Activated CD8-positive, alpha-beta memory T cell treated with anti-CD3 and anti-CD28 coated beads for 36 hours (primary cell): Measurements from ENCODE around the gene MRPL58. TPM values are rescaled to one million over a fixed set of nuclear protein-coding genes. Genes with fewer than 3 reads are reported as not detected.
"Not testable (repeated sequence)": the region's sequence is repeated elsewhere in the genome, so short reads cannot be mapped to it uniquely, and the experiment has no call there.

Experiments used
- CTCF ChIA-PET: fragments of 350-600 bp; sonication (Branson Sonifier 250); formaldehyde crosslinking; loops from one replicate; lab custom pipeline; 2021; ENCODE audit warnings: antibody characterized with exemption; lab: Charles Lee
- POLR2A ChIA-PET: fragments of 350-600 bp; sonication (Branson Sonifier 250); formaldehyde crosslinking; loops from one replicate; lab custom pipeline; 2021; ENCODE audit warnings: antibody characterized with exemption; lab: Charles Lee
- total RNA-seq, 2 experiments: library from RNA; stranded (reverse); gene quantifications; one replicate each; pipeline ENCODE4 v1.2.3, GENCODE V29; 2021

Gene MRPL58
- 10 to 100 TPM; 65.5 to 66.5 TPM for total RNA-seq

DNA sequence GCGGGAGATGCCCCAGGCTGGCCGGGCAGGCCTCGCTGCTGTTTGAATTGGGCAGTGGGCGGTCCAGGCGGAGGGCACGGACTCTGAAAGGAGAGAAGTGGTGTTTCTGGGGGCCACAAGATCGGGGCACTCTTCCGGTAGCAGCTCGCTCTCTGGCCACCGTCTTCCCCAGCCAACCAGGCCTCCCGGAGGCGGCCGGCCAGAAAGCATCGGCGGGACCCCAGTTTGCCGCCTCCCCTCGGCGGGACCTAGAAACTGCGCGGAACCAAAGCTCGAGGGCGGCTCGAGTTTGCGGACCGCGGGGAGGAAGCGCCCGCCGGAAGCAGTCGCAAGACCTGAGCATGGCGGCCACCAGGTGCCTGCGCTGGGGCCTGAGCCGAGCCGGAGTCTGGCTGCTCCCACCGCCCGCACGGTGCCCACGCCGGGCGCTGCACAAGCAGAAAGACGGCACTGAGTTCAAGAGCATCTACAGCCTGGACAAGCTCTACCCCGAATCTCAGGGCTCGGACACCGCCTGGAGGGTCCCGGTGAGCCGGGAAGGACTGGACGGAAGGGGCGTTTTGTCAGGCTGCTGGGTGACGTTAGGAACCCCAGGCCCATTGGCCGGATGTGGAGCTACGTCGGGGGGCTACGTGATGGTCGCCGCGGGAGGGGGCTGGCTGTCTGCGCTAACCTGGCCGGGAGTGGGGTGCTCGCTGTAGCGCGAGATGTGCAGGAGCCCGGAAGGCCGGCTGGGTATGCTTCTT lies at the start of gene MRPL58:
MRPL58 (plus strand) TSS at position 325 of the 746 bp plus-strand sequence; CDS start at position 342, 17 bp downstream.
- CTCF ChIA-PET: interaction anchor here (0.7 to 4.7 kb wide), 13 partner anchors 12 to 262 kb away, joined by 3 to 31 read pairs (median 5); partner anchors contain the start of genes CDR2L, HID1 and OTOP2
- POLR2A ChIA-PET: interaction anchor here (0.6 to 2.8 kb wide), 9 partner anchors 11 to 175 kb away, joined by 3 to 17 read pairs (median 6); partner anchors contain the start of genes ATP5PD and CDR2L

DNA sequence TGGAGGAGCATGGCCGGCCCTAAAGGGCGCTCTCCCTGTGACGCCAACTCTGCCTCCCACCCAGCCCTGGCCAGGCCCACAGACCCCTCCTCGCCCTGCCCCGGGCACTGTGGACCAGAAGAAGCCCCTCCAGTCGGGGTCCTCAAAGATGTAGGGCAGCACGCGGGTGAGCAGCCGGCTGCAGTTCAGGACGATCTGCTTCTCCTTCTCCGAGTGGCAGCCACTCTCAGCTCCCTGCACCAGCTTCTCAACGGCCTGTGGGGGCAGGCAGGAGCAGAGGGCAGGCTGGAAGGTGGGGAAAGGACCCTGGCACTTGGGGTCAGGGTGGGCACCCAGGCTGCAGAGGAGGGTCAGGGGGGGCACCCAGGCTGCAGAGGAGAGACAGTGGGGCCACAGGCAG lies 48.8 kb upstream of the MRPL58 start:
- ChIA-PET CTCF (interaction anchor here (0.6 to 3.8 kb wide), 6 partner anchors 8 to 449 kb away, joined by 3 to 31 read pairs (median 3); partner anchors contain the start of gene MRPL58), POLR2A (no interaction called here)

DNA sequence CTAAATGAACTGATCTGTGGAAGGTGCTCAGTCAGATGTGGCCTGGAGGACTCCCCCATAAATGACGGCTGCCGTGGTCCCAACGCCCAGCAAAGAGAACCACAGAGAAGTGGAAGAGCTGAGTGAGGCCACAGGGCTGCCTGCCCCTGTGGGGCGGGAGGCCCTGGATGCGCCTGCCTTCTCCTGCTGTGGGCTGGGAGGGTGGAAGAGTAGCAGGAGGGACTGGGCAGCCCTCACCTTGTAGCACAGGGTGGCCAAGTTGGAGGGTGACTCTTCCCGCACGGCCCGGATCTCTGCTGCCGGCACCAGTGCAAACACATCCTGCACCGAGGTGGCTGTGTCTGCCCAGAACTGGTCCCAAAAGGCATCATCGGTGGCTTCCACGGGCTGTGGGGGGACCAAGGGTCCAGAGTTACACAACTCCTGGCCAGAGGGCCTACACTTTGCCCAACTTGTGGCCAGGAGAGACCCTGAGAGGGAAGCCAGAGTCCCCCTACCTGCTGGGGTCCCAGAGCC lies 48.2 kb upstream of the MRPL58 start:
- ChIA-PET POLR2A (no interaction called here), CTCF (interaction anchor here (0.6 to 1.3 kb wide), 3 partner anchors 10 to 147 kb away, joined by 3 read pairs; no protein-coding TSS in a partner anchor)

DNA sequence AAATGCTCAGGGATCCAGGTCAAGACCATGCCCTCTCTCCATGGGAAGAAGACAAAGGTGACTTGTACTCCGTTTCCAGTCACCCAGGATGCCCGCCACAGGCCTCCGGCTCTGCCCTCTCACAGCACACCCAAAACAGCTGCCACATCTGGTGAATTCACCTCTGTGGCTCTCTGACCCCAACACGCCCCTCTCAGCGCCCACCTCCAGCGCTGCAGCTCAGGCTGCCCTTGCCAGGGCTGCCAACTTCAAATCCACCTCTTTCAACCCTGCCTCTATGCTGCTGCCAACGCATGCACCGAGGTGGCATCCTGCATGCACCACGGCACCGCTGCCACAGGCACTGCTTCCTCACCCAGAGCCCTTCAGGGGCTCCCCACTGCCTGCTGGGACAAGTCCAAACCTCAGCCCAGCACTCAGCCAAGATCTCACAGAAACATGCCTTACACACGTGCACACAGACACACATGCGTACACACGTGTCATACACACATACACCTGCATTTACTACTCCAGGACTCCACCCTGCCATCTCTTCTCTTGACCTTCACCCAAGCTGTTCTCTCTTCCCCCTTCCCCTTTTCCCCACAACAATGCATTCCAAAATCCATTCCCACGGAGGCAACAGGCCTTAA lies 47.4 kb upstream of the MRPL58 start:
- ChIA-PET POLR2A (no interaction called here), CTCF (no interaction called here)

DNA sequence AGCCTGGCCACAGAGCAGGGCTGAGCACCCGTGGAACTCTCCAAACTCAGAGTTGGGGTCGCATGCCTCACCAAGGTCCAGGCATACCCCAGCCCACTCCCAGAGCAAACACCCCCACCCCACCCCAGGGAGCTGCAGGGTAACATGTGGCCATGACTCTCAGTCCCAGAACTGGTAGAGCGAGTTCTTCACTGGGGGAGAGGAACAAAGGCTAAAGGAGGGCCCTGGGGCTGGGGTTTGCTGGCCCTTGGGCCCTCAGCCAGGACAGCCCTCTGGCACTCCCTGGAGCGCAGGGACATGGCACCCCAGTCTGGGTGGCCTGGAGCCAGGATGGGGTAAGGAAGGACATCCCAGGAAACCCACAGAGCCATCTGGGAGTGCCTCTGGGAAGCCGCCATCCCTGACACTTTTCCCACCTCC lies 44.1 kb upstream of the MRPL58 start:
- ChIA-PET CTCF (interaction anchor here (1.4 kb wide), 1 partner anchor 11 kb away, joined by 6 read pairs; no protein-coding TSS in a partner anchor), POLR2A (interaction anchor here (0.5 kb wide), 1 partner anchor 27 kb away, joined by 3 read pairs; no protein-coding TSS in a partner anchor)

DNA sequence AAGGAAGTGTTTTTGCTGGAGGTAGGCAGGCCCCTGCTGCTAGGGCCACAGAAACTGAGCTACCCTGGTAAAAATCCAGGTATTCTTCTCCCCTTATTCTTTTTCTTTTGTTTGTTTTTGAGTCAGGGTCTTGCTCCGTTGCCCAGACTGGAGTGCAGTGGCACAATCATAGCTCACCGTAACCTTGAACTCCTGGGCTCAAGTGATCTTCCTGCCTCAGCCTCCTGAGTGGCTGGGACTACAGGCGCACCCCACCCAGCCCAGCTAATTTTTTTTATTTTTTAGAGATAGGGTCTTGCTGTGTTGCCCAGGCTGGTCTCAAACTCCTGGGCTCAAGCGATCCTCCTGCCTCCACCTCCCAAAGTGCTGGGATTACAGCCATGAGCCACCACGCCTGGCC lies 43.0 kb upstream of the MRPL58 start:
- POLR2A ChIA-PET: not testable (repeated sequence)
- CTCF ChIA-PET: interaction anchor here (1.1 to 1.6 kb wide), 2 partner anchors 9 to 13 kb away, joined by 4 to 5 read pairs; no protein-coding TSS in a partner anchor

DNA sequence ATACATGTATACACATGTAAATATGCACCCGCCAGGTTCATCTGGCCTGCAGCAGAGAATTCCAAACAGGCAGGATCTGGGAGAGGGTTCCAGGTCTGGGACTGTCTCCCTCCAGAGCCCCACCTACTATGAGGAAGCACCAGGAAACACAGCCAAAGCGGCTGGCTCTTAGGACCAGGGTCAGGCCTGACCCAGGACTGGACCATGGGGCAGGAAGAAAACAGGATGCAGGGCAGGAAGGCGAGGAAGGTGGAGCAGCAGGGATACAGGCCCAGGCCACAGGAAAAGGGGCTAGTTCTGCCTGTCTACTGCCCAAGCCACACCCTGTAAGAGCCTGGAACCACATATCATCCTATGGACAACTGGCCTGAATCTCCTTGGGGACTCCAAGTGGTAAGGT lies 42.1 kb upstream of the MRPL58 start:
- ChIA-PET POLR2A (no interaction called here), CTCF (interaction anchor here (1.6 to 3.6 kb wide), 3 partner anchors 9 to 14 kb away, joined by 5 to 23 read pairs (median 6); no protein-coding TSS in a partner anchor)

DNA sequence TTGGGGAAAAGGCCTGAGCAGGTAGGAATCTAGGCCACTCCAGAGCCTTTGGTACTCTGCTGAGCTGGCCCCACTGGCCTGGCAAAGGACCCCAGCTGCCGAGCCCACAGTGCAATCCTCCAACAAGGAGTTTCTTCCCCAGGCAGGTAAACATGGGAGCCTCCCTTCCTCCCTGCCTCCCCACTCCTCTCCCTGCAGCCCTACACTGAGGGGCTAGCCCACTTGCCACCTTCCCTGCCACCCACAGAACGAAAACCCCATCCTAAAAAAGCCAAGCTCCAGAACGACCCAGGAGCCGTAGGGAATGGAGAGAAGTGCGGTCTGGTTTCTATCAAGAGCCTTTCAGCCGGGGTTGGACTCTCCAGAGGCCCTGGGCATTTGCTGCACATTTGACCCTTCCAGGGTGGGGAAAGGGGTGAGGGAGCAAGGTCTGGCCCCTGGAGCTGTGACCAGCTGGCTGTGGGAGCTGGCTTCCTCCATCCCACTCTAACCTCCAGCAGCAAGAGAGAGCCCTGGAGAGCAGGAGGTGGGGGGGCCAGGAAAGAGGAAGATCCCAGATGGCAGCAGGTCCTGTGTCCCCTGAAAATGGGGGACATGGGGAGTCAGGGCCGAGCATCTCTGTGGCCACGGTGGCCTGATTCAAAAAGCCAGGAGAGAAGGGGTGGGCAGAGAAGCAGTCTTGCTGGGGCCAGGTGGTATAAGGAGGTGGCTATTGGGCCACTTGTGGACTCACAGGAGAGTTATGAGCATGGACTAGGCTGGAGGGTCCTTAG lies 41.2 kb upstream of the MRPL58 start:
- ChIA-PET POLR2A (no interaction called here), CTCF (interaction anchor here (1.2 to 3.6 kb wide), 5 partner anchors 8 to 106 kb away, joined by 4 to 23 read pairs (median 5); no protein-coding TSS in a partner anchor)

DNA sequence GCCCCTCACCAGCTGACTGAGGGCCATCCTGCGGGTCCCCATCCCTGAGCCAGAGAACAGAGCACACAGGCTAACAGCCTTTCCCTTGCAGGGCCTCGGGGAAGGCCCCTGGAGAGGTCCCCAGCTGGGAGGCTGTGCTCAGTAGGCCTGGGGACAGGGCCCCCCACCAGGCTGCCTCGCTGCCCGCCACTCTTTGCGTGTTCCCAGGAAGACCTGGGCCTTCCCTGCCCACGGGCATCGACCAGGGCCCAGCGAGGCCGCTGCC lies 40.7 kb upstream of the MRPL58 start:
- CTCF ChIA-PET: interaction anchor here (1.2 to 3.6 kb wide), 5 partner anchors 8 to 107 kb away, joined by 4 to 23 read pairs (median 6); partner anchors contain the start of gene MRPL58
- POLR2A ChIA-PET: no interaction called here

DNA sequence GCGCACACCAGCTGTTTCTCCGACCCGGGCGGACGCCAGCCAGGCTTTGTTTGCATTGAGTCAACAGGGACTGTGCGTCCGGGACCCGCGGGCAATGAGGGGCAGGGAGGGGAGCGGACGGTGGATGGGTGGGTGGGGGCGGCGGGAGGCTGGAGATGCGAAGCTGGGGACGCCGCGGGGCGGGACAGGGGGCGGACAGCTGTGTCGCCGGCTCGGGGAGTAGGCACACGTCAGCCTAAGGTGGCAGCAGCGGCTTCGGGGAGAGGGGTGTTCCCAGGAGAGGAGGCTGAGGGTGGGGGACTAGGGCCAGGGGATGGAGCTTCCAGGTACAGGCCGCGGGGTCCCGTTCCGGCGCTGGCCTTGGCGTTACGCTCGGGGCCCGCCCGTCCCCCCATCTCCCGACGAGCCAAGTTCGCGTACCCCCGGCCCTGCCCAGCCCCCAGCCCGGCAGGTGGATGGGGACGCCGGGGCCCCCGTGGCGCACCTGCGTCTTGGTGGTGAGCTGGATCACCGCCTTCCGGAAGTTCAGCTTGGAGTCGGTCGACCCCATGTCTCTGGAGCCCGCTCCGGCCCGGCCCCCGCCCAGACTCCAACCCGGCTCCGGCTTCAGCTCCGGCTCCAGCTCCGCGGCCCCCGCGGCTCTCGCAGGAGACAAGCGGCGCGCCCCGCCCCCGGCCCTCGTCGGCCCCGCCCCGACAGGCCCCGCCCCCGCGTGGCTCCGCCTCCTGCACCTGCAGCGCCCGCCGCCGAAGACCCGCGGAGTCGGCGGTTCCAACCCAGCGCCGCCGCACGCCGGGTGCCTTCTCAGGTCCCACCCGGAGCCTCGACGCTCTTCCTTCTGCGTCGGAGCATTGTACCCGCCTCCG lies 40.1 kb upstream of the MRPL58 start, which contains the start of gene HID1:
HID1 (minus strand) TSS at position 653 of the 866 bp plus-strand sequence; CDS start at position 550, 103 bp downstream.
- CTCF ChIA-PET: interaction anchor here (1.2 to 3.6 kb wide), 5 partner anchors 9 to 107 kb away, joined by 4 to 23 read pairs (median 6); partner anchors contain the start of gene MRPL58
- POLR2A ChIA-PET: interaction anchor here (0.6 to 1.0 kb wide), 2 partner anchors 15 to 223 kb away, joined by 3 read pairs; partner anchors contain the start of gene CDR2L

DNA sequence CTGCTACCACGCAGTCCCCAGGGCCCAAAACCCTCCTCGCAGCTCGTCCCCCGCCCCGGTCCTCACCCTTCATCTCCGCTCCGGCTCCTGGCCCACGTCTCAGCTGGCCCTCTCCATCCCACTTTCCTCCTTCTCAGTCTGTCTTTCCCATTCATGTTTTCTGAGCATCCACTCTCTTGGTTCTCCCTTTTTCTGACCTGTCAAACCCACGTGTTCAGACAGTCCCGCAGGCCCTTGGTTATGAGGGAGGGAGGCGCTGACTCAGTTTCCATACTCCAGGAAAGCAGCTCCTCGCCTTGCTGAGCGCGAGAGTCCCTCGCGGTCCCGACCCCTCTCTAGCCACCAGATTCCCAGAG lies 39.5 kb upstream of the MRPL58 start:
- POLR2A ChIA-PET: interaction anchor here (0.5 to 1.0 kb wide), 3 partner anchors 12 to 224 kb away, joined by 3 read pairs; partner anchors contain the start of gene CDR2L
- CTCF ChIA-PET: interaction anchor here (0.6 to 3.6 kb wide), 5 partner anchors 12 to 237 kb away, joined by 3 to 23 read pairs (median 6); partner anchors contain the start of gene MRPL58

DNA sequence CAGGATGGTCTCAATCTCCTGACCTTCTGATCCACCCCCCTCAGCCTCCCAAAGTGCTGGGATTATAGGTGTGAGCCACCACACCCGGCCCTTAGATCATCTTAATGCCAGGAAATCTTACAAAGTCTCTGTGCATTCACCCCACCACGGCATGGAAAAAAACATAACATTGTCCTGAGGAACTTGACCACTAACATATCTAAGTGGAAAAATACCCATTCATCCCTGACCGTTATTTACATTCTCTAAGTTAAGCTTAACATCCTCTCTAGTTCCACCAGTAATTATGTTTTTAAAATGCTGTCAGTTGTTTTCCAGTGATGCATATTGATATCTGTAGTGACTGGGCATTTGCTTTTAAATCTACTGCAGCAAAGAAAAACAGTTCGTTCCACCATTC lies 36.5 kb upstream of the MRPL58 start:
- CTCF ChIA-PET: interaction anchor here (3.7 kb wide), 1 partner anchor 14 kb away, joined by 9 read pairs; no protein-coding TSS in a partner anchor
- POLR2A ChIA-PET: no interaction called here

DNA sequence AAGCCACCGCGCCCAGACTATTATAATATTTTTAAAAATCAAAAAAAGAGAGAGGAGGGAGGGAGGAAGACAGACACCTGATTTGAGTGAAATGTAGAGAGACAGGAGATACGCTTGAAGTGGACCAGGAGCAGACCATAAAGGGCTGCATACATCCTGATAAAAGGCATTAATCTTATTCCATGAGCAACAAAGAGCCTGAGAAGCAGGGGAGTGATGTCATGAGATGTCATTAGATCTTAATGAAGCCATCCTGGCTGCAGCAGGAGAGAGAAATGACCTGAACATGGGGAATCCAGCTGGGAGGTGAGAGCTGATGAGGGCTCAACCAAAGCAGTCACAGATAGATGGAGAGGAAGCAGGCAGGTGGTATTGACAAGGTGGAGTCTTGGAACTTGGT lies 34.7 kb upstream of the MRPL58 start:
- POLR2A ChIA-PET: no interaction called here
- CTCF ChIA-PET: interaction anchor here (1.0 to 3.7 kb wide), 2 partner anchors 16 kb away, joined by 4 to 9 read pairs; no protein-coding TSS in a partner anchor

DNA sequence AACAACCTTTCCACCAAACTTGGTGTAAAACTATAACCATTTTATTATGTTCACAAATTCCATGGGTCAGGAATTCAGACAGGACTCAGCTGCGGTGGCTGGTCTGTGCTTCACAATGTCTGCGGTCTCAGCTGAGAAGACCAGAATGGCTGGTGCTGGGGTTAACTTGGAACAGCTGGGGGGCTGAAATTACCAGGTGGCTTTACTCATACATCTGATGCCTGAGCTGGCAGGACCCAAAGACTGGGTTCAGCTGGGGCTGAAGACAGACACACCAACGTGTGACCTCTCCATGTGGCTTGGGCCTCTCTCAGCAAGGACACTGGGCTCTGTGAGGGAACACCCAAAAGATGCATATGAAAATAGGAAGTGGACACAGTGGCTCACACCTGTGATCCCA lies 34.2 kb upstream of the MRPL58 start:
- ChIA-PET CTCF (interaction anchor here (1.0 kb wide), 1 partner anchor 17 kb away, joined by 4 read pairs; no protein-coding TSS in a partner anchor), POLR2A (no interaction called here)

DNA sequence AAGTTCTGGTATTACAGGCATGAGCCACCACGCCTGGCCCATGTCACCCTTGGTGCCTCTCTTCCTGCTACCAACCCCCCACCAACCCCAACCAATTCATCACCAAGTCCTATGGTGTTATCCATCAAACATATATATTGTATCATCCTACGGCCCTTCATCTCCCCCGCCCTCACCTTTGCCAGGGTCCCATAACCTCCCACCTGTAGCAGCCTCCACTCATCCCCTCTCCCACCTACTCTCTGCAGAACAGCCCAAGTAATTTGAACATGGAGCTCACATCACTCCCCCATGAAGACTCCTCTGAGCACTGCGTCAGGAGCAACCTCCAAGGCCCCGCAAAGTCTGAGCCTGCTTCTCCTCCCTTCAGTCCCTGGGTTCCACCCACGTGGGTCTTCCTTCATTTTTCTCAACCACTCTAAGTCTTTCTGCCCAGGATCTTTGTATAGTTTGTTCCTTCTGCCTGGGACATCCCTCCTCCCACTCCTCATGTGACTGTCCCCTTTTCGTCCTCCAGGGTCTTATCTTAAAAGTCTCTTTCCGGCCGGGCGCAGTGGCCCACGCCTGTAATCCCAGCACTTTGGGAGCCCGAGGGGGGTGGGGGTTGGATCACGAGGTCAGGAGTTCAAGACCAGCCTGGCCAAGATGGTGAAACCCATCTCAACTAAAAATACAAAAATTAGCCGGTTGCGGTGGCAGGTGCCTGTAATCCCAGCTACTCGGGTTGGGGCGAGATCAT lies 32.9 kb upstream of the MRPL58 start:
- ChIA-PET POLR2A (no interaction called here), CTCF (interaction anchor here (0.7 to 1.3 kb wide), 2 partner anchors 222 to 467 kb away, joined by 3 to 6 read pairs; no protein-coding TSS in a partner anchor)

DNA sequence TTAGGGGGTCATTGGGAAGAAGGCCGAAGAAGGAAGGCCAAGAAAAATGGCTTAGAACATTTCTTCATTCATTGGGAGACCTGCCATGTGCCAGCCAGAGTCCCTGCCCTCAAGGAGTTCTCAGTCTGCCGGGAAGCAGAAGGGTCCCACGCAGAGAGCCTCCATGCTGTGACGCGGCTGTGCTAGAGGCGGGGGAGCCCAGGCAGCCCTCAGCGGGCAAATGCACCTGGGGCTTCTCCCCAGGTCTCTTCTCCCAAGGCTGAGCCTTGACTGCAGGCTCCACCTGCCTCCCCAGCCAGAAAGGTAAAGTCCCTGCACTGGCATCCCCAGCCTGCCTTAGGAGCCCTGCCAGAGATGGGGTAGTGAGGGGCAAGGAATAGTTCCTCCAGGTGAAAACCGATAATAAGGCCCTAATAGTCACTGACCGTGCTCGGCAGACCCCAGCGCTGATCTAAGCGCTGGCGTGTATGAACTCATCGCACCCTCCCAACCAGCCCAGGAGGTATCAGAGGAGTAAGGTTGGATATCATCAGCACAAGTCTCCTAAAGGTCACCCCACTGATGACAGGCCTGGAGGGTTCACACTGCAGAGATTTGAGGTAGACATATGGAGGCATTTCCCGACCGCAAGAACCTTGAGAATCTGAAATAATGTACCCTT lies 31.0 kb upstream of the MRPL58 start:
- ChIA-PET POLR2A (no interaction called here), CTCF (interaction anchor here (0.7 kb wide), 1 partner anchor 48 kb away, joined by 4 read pairs; no protein-coding TSS in a partner anchor)
